Activated T-cell treated with anti-CD3 and anti-CD28 coated beads, Interleukin-2, amount 50 U/mL, for 72 hours (primary cell): ENCODE measurements around the gene VRK3. TPM values are rescaled to one million over a fixed set of nuclear protein-coding genes. Genes with fewer than 3 reads are reported as not detected.
"Not testable (repeated sequence)": the region's sequence is repeated elsewhere in the genome, so short reads cannot be mapped to it uniquely, and the experiment has no call there.

ENCODE experiments used
- ATAC-seq, 2 donors: fragments of 150-1000 bp; cut with Tn5 transposase; replicated peaks in 1 of 2; 2 replicates each; pipeline ENCODE4 v1.10.0; 2021; ENCODE audit warnings: moderate library complexity in 2 of 2, mild to moderate bottlenecking in 1 of 2
- DNase-seq, 2 donors: peaks; one replicate each; pipeline ENCODE4 v3.0.0; 2021 to 2022; ENCODE audit warnings: mixed read lengths in 1 of 2
- H3K27ac Mint-ChIP-seq: one replicate; pipeline ENCODE4 v1.8.0; 2022; ENCODE audit warnings: mild to moderate bottlenecking, moderate library complexity, mixed read lengths
- H3K27me3 Mint-ChIP-seq: one replicate; pipeline ENCODE4 v1.8.0; 2022; ENCODE audit warnings: low read depth, mixed read lengths
- H3K36me3 Mint-ChIP-seq, 2 donors: one replicate each; pipeline ENCODE4 v1.8.0; 2022; ENCODE audit warnings: mixed read lengths in 2 of 2, mild to moderate bottlenecking in 1 of 2; ENCODE audit not compliant: insufficient read depth in 2 of 2
- H3K4me1 Mint-ChIP-seq: one replicate; pipeline ENCODE4 v1.8.0; 2022; ENCODE audit warnings: low read depth, mixed read lengths
- H3K4me3 Mint-ChIP-seq, 2 donors: one replicate each; pipeline ENCODE4 v1.8.0; 2022; ENCODE audit warnings: mild to moderate bottlenecking in 2 of 2, mixed read lengths in 2 of 2, moderate library complexity in 2 of 2
- H3K9me3 Mint-ChIP-seq, 2 donors: one replicate each; pipeline ENCODE4 v1.8.0; 2022; ENCODE audit warnings: mixed read lengths in 2 of 2
- total RNA-seq, 2 donors: library from RNA; stranded (reverse); gene quantifications; one replicate each; pipeline ENCODE4 v1.2.3, GENCODE V29; 2022

The VRK3 gene
- total RNA-seq, 2 donors from 2014 or later: 59.7 to 65.5 TPM

DNA sequence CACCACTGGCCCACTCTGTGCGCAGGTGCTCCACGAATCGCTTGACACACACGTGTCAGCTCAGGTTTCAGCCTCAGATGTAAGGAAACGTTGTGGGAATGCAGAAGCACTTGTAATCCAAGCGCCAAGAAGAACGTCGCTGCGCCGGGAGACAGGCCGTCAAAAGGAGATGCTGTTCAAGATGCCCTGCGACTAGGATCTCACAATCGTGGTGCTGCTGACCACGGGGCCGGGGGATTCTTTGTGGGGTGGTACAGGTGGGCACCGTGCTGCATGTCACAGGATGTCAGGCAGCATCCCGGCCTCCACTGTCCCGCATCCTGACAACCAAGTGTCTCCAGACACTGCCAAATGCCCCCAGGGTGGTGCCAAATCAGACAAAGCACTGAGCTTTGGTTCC, 47.3 kb downstream of the VRK3 start:
- no peak for ATAC-seq
- no peak for DNase-seq
- H3K36me3 Mint-ChIP-seq: peaks cover 4 to 5% of the 10 kb centered on the region in 2 donors
- H3K27ac Mint-ChIP-seq: no peak overlapping the region
- H3K27me3 Mint-ChIP-seq: no peaks in the 10 kb centered on the region
- H3K4me1 Mint-ChIP-seq: no peaks in the 10 kb centered on the region
- no peak overlapping the region for H3K4me3 Mint-ChIP-seq
- no peaks in the 10 kb centered on the region for H3K9me3 Mint-ChIP-seq

GRCh38 chr19:49977076-49977475, 48.1 kb downstream of the VRK3 start:
- DNase-seq (no peak), ATAC-seq (no peak)
- no peak overlapping the region for H3K27ac Mint-ChIP-seq
- H3K36me3 Mint-ChIP-seq: peaks cover 4 to 5% of the 10 kb centered on the region in 2 donors
- no peaks in the 10 kb centered on the region for H3K9me3 Mint-ChIP-seq
- H3K27me3 Mint-ChIP-seq: no peaks in the 10 kb centered on the region
- no peaks in the 10 kb centered on the region for H3K4me1 Mint-ChIP-seq
- no peak overlapping the region for H3K4me3 Mint-ChIP-seq

- Mint-ChIP-seq H3K27ac (no peak overlapping the region), H3K4me1 (no peaks in the 10 kb centered on the region), H3K4me3 (no peak overlapping the region), H3K9me3 (no peaks in the 10 kb centered on the region), H3K27me3 (no peaks in the 10 kb centered on the region), H3K36me3 (peaks cover 2% of the 10 kb centered on the region in 2 donors)
- DNase-seq: no peak
- no peak for ATAC-seq
These were observed 48.7 kb downstream of the VRK3 start for GRCh38 chr19:49976496-49976895.

DNA sequence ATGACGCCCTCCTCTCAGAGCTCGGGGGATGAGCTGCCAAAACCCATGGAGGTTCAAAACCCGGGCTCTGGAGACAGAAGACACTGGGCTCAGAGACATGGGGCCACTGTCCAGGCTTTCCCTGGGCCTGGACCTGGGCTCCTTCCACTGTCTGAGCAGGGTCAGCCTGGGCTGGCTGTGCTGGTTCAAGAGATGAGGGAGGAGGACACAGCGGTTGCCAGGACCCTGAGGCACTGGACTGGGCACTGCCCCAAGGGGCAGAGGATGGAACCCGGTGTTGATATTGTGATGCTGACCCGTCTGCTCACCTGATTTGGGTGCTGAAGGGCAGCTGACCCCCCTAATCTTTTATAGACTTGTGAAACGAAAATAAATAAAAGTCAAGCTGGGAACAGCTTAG, 50.1 kb downstream of the VRK3 start:
- no peaks in the 10 kb centered on the region for H3K27me3 Mint-ChIP-seq
- H3K27ac Mint-ChIP-seq: no peak overlapping the region
- no peak for ATAC-seq
- DNase-seq: no peak
- no peaks in the 10 kb centered on the region for H3K9me3 Mint-ChIP-seq
- peaks cover 2% of the 10 kb centered on the region in 2 donors for H3K36me3 Mint-ChIP-seq
- no peaks in the 10 kb centered on the region for H3K4me1 Mint-ChIP-seq
- no peak overlapping the region for H3K4me3 Mint-ChIP-seq

DNA sequence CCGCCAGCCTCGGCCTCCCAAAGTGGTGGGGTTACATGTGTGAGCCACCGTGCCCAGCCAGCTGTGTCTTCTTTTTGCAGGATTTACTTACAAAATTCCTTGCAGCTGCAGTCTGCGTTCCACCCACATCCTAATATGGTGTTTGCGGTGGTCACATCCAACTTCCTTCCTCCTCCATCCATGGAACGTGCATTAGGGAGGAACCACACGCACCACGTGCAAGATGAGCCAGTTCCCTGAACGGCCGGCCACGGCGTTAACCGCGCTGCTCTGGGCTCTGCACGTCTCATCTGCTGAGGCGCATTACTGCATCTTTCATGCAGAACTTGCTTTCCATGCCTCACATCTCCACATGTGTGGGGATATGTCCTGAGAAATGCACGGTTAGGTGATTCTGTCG, 51.2 kb downstream of the VRK3 start:
- Mint-ChIP-seq H3K9me3 (no peaks in the 10 kb centered on the region), H3K36me3 (peaks cover 2% of the 10 kb centered on the region in 2 donors), H3K27me3 (no peaks in the 10 kb centered on the region), H3K4me1 (no peaks in the 10 kb centered on the region), H3K4me3 (no peak overlapping the region), H3K27ac (no peak overlapping the region)
- ATAC-seq (no peak), DNase-seq (no peak)

DNA sequence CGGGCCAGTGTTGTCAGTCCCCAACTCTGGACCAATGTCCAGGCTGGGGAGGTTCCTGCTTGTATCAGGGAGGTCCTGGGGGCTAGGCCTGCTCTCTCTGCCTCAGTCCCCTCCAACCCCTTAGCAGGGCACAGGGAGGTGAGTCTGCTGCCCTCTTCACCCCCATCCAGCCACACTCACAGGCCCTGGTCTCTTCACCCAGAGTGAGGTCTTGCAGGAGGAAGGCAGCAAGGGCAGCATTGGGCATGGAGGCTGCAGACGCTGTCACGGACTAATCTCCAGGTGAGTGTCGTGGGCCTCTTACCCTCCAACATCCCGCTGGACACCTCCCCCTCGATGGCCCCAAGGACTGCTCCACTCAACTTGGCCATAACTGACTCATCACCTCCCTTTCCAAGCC, 52.3 kb downstream of the VRK3 start:
- Mint-ChIP-seq H3K4me1 (no peaks in the 10 kb centered on the region), H3K36me3 (peaks cover 2% of the 10 kb centered on the region in 2 donors), H3K27ac (no peak overlapping the region), H3K27me3 (no peaks in the 10 kb centered on the region), H3K4me3 (no peak overlapping the region), H3K9me3 (no peaks in the 10 kb centered on the region)
- DNase-seq (no peak), ATAC-seq (no peak)

GRCh38 chr19:49971991-49972411, 53.2 kb downstream of the VRK3 start:
- H3K4me1 Mint-ChIP-seq: no peaks in the 10 kb centered on the region
- H3K27ac Mint-ChIP-seq: no peak overlapping the region
- peaks cover 2% of the 10 kb centered on the region in 2 donors for H3K36me3 Mint-ChIP-seq
- DNase-seq: no peak
- no peaks in the 10 kb centered on the region for H3K27me3 Mint-ChIP-seq
- ATAC-seq: no peak
- H3K4me3 Mint-ChIP-seq: no peak overlapping the region
- H3K9me3 Mint-ChIP-seq: no peaks in the 10 kb centered on the region

- H3K4me1 Mint-ChIP-seq, H3K27me3 Mint-ChIP-seq, H3K27ac Mint-ChIP-seq, DNase-seq, H3K4me3 Mint-ChIP-seq, H3K36me3 Mint-ChIP-seq, H3K9me3 Mint-ChIP-seq, ATAC-seq: not testable (repeated sequence)
These were observed 55.8 kb downstream of the VRK3 start for GRCh38 chr19:49969355-49969754.

GRCh38 chr19:49968279-49968922, 56.8 kb downstream of the VRK3 start:
- H3K27ac Mint-ChIP-seq: no peak overlapping the region
- DNase-seq (no peak), ATAC-seq (no peak)
- no peaks in the 10 kb centered on the region for H3K27me3 Mint-ChIP-seq
- no peaks in the 10 kb centered on the region for H3K4me1 Mint-ChIP-seq
- no peaks in the 10 kb centered on the region for H3K36me3 Mint-ChIP-seq
- no peak overlapping the region for H3K4me3 Mint-ChIP-seq
- H3K9me3 Mint-ChIP-seq: no peaks in the 10 kb centered on the region

DNA sequence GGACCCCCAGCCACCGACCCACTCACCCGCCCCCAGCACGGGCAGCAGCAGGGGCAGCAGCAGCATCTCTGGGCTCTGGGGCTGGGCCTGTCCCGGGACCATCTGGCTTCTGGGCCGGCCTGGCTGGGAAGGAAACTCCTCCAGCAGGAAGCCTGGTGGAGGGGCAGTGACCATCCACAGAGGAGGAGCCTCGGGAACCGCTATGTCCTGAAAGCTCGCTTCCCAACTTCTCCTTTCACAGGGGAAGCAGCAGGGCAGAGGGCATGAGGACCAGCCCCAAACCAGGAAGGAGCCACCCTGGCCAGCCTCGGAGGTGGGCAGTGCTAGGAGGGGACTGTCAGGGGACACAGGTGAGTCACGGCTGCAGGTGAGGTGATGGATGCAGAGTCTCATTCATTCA, 64.2 kb downstream of the VRK3 start, which contains the start of gene SIGLEC11:
SIGLEC11 (minus strand) TSS at position 193 of the 400 bp plus-strand sequence; CDS start at position 102, 91 bp downstream.
- H3K4me1 Mint-ChIP-seq, DNase-seq, ATAC-seq, H3K27ac Mint-ChIP-seq, H3K27me3 Mint-ChIP-seq, H3K4me3 Mint-ChIP-seq, H3K9me3 Mint-ChIP-seq, H3K36me3 Mint-ChIP-seq: not testable (repeated sequence)

GRCh38 chr19:49959892-49960291, 65.3 kb downstream of the VRK3 start:
- not testable (repeated sequence) for H3K9me3 Mint-ChIP-seq

DNA sequence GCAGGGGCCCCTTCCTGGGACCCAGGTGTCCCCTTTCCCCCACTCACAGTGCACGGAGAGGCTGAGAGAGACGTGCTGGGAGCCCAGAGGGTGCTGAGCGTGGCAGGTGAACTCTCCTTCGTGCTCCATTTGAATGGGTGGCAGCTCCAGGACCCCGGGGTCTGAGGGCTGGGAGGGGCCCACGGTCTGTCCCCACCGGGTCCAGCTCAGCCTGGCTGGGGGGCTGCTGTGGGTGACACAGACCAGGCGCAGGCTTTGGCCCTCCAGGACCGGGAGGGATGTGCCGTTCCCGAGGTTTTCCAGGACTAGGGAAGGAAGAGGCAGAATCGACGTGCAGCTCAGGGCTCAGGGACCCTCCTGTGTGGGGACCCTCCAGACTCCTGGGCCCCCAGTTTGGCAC, 66.6 kb downstream of the VRK3 start:
- H3K9me3 Mint-ChIP-seq, H3K4me3 Mint-ChIP-seq: not testable (repeated sequence)

More at GRCh38 chr19:49959892-49960291, 65.3 kb downstream of the VRK3 start:
- not testable (repeated sequence) for H3K27me3 Mint-ChIP-seq, H3K4me3 Mint-ChIP-seq, H3K27ac Mint-ChIP-seq, H3K36me3 Mint-ChIP-seq, DNase-seq, H3K4me1 Mint-ChIP-seq, ATAC-seq

DNA sequence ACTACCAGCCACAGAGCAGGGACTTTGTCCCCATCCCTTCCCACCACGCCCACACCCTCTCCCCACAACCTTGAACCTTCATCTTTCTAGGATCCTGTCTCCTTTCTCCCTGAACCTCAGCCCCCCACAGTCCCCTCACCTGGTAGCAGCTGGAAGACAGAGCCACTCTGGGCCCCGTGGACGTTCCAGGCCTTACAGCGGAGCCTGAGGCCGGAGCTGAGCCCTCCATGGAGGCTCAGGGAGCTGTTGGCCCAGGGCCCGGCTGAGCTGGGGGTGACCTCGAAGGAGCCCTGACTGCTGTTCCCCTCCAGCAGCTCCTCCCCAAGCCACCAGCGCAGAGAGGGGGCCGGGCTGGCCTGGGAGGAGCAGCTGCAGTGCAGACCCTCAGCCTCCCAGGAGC, 67.0 kb downstream of the VRK3 start:
- not testable (repeated sequence) for H3K9me3 Mint-ChIP-seq, ATAC-seq, H3K4me3 Mint-ChIP-seq, H3K36me3 Mint-ChIP-seq, DNase-seq, H3K4me1 Mint-ChIP-seq, H3K27ac Mint-ChIP-seq
- H3K27me3 Mint-ChIP-seq: peaks cover 24% of the 10 kb centered on the region

More for the DNA sequence above, 66.6 kb downstream of the VRK3 start:
- not testable (repeated sequence) for DNase-seq, H3K27ac Mint-ChIP-seq, H3K36me3 Mint-ChIP-seq, ATAC-seq, H3K4me1 Mint-ChIP-seq
- H3K27me3 Mint-ChIP-seq: peaks cover 19% of the 10 kb centered on the region

- Mint-ChIP-seq H3K27ac (no peak overlapping the region), H3K36me3 (no peaks in the 10 kb centered on the region), H3K4me1 (no peaks in the 10 kb centered on the region), H3K4me3 (no peak overlapping the region), H3K9me3 (no peaks in the 10 kb centered on the region), H3K27me3 (peaks cover 26% of the 10 kb centered on the region)
- no peak for DNase-seq
- ATAC-seq: no peak
These were observed 67.8 kb downstream of the VRK3 start for GRCh38 chr19:49957262-49957915.
